DMS153 (cell line): Measurements from ENCODE around the gene DCAF8.

Source experiments
- DNase-seq: peaks from one replicate; lab custom pipeline; 2025; lab: John Stamatoyannopoulos, UW

Gene DCAF8

GRCh38 chr1:160168609-160169369 lies 93.6 kb downstream of the DCAF8 start:
- no peak for DNase-seq

- no peak for DNase-seq
Observed at GRCh38 chr1:160168016-160168415, 94.3 kb downstream of the DCAF8 start.

GRCh38 chr1:160167580-160167979 lies 94.8 kb downstream of the DCAF8 start:
- no peak for DNase-seq

- no peak for DNase-seq
Observed at GRCh38 chr1:160167056-160167455, 95.3 kb downstream of the DCAF8 start.

GRCh38 chr1:160166166-160166868 lies 96.0 kb downstream of the DCAF8 start:
- no peak for DNase-seq
